Transverse colon (tissue), 4 donors: ENCODE data around the gene GABBR2. TPM values are rescaled to one million over a fixed set of nuclear protein-coding genes. Genes with fewer than 3 reads are reported as not detected.

Source experiments
- DNase-seq: peaks from one replicate; pipeline ENCODE4 v3.0.0-alpha.2; 2019
- H3K27ac ChIP-seq, 4 donors: fragments of 200-600 bp; sonication (generic); 2 replicates each; pipeline ENCODE4 v1.5.1; 2016 to 2018; ENCODE audit warnings: inconsistent platforms in 4 of 4
- H3K27me3 ChIP-seq: fragments of 200-600 bp; sonication (generic); 2 replicates; pipeline ENCODE4 v1.5.1; 2017; ENCODE audit warnings: inconsistent platforms
- H3K36me3 ChIP-seq, 4 donors: fragments of 200-600 bp; sonication (generic); 2 replicates each; pipeline ENCODE4 v1.5.1; 2017 to 2019; ENCODE audit warnings: inconsistent platforms in 4 of 4
- H3K4me1 ChIP-seq, 4 donors: fragments of 200-600 bp; sonication (generic); 2 replicates each; pipeline ENCODE4 v1.5.1; 2017 to 2020; ENCODE audit warnings: inconsistent platforms in 4 of 4
- H3K4me3 ChIP-seq, 4 donors: fragments of 200-600 bp; sonication (generic); 1 replicate in 1 of 4; 2 replicates in 3 of 4; pipeline versions ENCODE4 v1.5.1 to v1.6.1; 2017 to 2019; ENCODE audit warnings: inconsistent platforms in 4 of 4
- H3K9me3 ChIP-seq, 2 donors: fragments of 200-600 bp; sonication (generic); 2 replicates each; pipeline ENCODE4 v1.5.1; 2017 to 2019; ENCODE audit warnings: inconsistent platforms in 2 of 2
- CTCF ChIP-seq, 5 experiments: fragments of 200-600 bp in 3 of 5; fragments of 450-650 bp in 2 of 5; sonication (generic) in 3 of 5; IDR thresholded peaks; 1 replicate in 2 of 5; 2 replicates in 3 of 5; pipeline ENCODE4 v1.5.1; 2016 to 2017; ENCODE audit warnings: antibody characterized with exemption in 5 of 5, inconsistent platforms in 3 of 5, mild to moderate bottlenecking in 2 of 5, moderate library complexity in 1 of 5
- EP300 ChIP-seq: sonication (generic); formaldehyde crosslinking; IDR thresholded peaks from one replicate; pipeline ENCODE4 v1.6.1; 2017; ENCODE audit warnings: antibody characterized with exemption, low read depth
- POLR2A ChIP-seq: fragments of 450-650 bp; IDR thresholded peaks from one replicate; pipeline ENCODE4 v1.6.1; 2016; ENCODE audit warnings: antibody characterized with exemption, mild to moderate bottlenecking, moderate library complexity
- POLR2AphosphoS5 ChIP-seq, 3 donors: sonication (generic); formaldehyde crosslinking; IDR thresholded peaks; one replicate each; pipeline ENCODE4 v1.6.1; 2016; ENCODE audit warnings: antibody characterized with exemption in 3 of 3
- WGBS, 2 donors: methylation state at CpG; one replicate each; pipeline ENCODE4 v1.1.5; 2018; ENCODE audit warnings: low coverage in 1 of 2; 5-methylcytosine and 5-hydroxymethylcytosine counted together
- in situ Hi-C, 4 donors: fragments of 200-750 bp; cut with MboI; loops; one replicate each; pipeline versions ENCODE4 v1.15.0 to v1.15.1; 2017; ENCODE audit warnings: low sequenced_read_pairs in 3 of 4, low pct_ligation_motif_present in 1 of 4, low pct_unique_long_range_greater_than_20kb in 1 of 4
- intact Hi-C: fragments of 100-400 bp; cut with DNase I; formaldehyde crosslinking; loops from one replicate; pipeline ENCODE4 v1.15.1; 2023; ENCODE audit warnings: low total_unique reads
- total RNA-seq, 4 donors: library from RNA; depleted of rRNA; stranded (reverse); fragments of >200 nt; gene quantifications; one replicate each; pipeline ENCODE4 v1.1.0, GENCODE V29; 2016

The GABBR2 gene
- total RNA-seq, 4 donors from 2014 or later = not detected

DNA sequence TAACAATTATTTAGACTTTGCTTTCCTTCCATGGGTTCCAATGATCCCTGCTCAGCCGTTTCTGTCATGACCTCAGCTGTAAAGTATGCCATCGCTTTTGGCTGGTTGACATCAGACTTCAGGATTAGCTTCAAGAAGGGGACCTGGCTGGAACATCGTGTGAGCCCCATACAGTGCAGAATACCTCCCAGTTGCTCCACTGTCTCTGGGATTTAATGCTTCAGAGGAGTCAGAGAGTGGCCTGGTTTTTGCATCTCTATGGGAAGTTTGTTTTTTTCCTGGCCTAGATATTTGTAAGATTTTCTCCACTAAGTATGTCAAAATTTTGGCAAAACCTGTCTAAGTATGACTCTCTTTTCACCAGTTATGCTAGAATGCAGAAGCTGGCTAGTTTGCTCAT lies 216.9 kb downstream of the GABBR2 start:
- intact Hi-C loops (no loop called here), in situ Hi-C loops (no loop called here)
- Histone ChIP-seq H3K4me3 (no peak overlapping the region), H3K27me3 (no peaks in the 10 kb centered on the region), H3K4me1 (no peaks in the 10 kb centered on the region), H3K36me3 (no peaks in the 10 kb centered on the region), H3K27ac (no peak overlapping the region), H3K9me3 (no peaks in the 10 kb centered on the region)
- no peak for DNase-seq
- WGBS, 2 donors = 40 to 47% methylated on average over 3 of the region's 3 CpGs
- no peak for TF ChIP-seq POLR2AphosphoS5 (IDR thresholded peaks at IDR 0.05)
- no peak for TF ChIP-seq EP300
- TF ChIP-seq CTCF (IDR thresholded peaks at IDR 0.05) = no peak
- TF ChIP-seq POLR2A = no peak

GRCh38 chr9:98491231-98491651 lies 217.5 kb downstream of the GABBR2 start:
- no peak overlapping the region for H3K27ac ChIP-seq
- no peak overlapping the region for H3K4me3 ChIP-seq
- no peaks in the 10 kb centered on the region for H3K9me3 ChIP-seq
- TF ChIP-seq POLR2A (no peak), CTCF (IDR thresholded peaks at IDR 0.05) (no peak), POLR2AphosphoS5 (IDR thresholded peaks at IDR 0.05) (no peak), EP300 (no peak)
- H3K27me3 ChIP-seq = no peaks in the 10 kb centered on the region
- 37 to 46% methylated on average over 3 of the region's 3 CpGs for WGBS, 2 donors
- H3K4me1 ChIP-seq = no peaks in the 10 kb centered on the region
- in situ Hi-C loops = no loop called here
- no peak for DNase-seq
- H3K36me3 ChIP-seq = no peaks in the 10 kb centered on the region
- intact Hi-C loops = no loop called here

DNA sequence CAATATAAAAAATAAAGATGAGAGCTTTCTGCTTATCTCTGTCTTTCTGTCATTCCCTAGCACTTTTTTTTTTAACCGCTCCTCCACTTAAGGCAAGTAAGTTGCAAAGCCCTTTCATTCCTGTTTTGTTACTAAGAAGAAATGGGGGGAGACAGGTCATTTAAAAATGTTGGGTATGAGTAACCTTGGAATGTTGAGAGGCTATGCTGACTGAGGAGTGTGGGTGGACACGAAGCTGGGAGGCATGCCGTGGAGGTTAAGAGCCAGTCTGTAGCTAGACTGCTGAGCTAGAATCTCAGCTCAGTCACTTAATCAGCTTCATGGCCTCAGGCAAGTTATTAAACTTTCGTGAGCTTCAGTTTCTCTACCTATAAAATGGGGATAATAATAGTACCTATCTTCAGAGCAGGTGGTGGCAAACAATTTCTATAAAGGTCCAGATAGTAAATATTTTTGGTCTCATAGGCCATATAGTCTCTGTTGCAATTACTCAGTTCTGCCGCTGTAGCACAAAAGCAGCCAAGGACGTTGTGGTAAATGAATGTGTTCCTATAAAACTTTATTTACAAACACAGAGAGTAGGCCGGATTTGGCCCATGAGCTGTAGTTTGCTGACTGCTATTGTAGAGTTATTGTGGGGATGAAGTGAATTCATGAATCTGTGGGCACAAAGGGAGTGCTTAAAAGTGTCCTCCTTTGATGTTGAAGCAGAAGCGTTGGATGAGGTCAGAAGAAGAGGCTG lies 220.0 kb downstream of the GABBR2 start:
- Histone ChIP-seq H3K4me1 (no peaks in the 10 kb centered on the region), H3K36me3 (no peaks in the 10 kb centered on the region), H3K9me3 (no peaks in the 10 kb centered on the region), H3K27ac (no peak overlapping the region), H3K27me3 (peaks cover 9% of the 10 kb centered on the region), H3K4me3 (no peak overlapping the region)
- no peak for DNase-seq
- TF ChIP-seq EP300 (no peak), CTCF (IDR thresholded peaks at IDR 0.05) (no peak), POLR2A (no peak), POLR2AphosphoS5 (IDR thresholded peaks at IDR 0.05) (no peak)
- WGBS, 2 donors = 56 to 73% methylated on average over 7 to 8 of the region's 8 CpGs
- in situ Hi-C loops = no loop called here
- intact Hi-C loops = no loop called here

GRCh38 chr9:98485706-98486105 lies 223.0 kb downstream of the GABBR2 start:
- Histone ChIP-seq H3K27me3 (peaks cover 9% of the 10 kb centered on the region), H3K4me1 (no peaks in the 10 kb centered on the region), H3K36me3 (no peaks in the 10 kb centered on the region), H3K9me3 (no peaks in the 10 kb centered on the region), H3K27ac (no peak overlapping the region), H3K4me3 (no peak overlapping the region)
- no peak for DNase-seq
- TF ChIP-seq POLR2AphosphoS5 (IDR thresholded peaks at IDR 0.05) (no peak), POLR2A (no peak), EP300 (no peak), CTCF (IDR thresholded peaks at IDR 0.05) (no peak)
- in situ Hi-C loops (no loop called here), intact Hi-C loops (no loop called here)
- 81% methylated on average over 4 of the region's 4 CpGs; no CpG with 5 or more reads in 1 of the 2 donors for WGBS, 2 donors
